ENCODE results near the gene GPHN.

Gene GPHN

GRCh38 chr14:66662374-66662773, 154.4 kb downstream of the GPHN start:
- Histone ChIP-seq H3K27me3 (no peaks in the 10 kb centered on the region), H3K27ac (no peak overlapping the region)
- no peak for TF ChIP-seq CTCF (IDR thresholded peaks at IDR 0.05)

GRCh38 chr14:66677780-66678179, 169.8 kb downstream of the GPHN start:
- no peak for TF ChIP-seq CTCF (IDR thresholded peaks at IDR 0.05)
- Histone ChIP-seq H3K27ac (no peak overlapping the region), H3K27me3 (no peaks in the 10 kb centered on the region), H3K4me3 (ENCODE audit: low read depth in 1 of 2, low read length in 1 of 2) (no peak overlapping the region), H3K4me1 (ENCODE audit: control insufficient read depth in 1 of 2, insufficient read depth in 1 of 2, low read depth in 1 of 2, low read length in 1 of 2) (no peaks in the 10 kb centered on the region), H3K36me3 (no peaks in the 10 kb centered on the region), H3K9me3 (peaks cover 4% of the 10 kb centered on the region)

More at GRCh38 chr14:66662374-66662773, 154.4 kb downstream of the GPHN start:
- H3K4me3 ChIP-seq (ENCODE audit: low read depth in 1 of 2, low read length in 1 of 2) = no peak overlapping the region
- H3K36me3 ChIP-seq = no peaks in the 10 kb centered on the region
- no peaks in the 10 kb centered on the region for H3K4me1 ChIP-seq (ENCODE audit: control insufficient read depth in 1 of 2, insufficient read depth in 1 of 2, low read depth in 1 of 2, low read length in 1 of 2)
- H3K9me3 ChIP-seq = no peaks in the 10 kb centered on the region

GRCh38 chr14:66680216-66680615, 172.3 kb downstream of the GPHN start:
- no peak for TF ChIP-seq CTCF (IDR thresholded peaks at IDR 0.05)
- Histone ChIP-seq H3K36me3 (no peaks in the 10 kb centered on the region), H3K4me3 (ENCODE audit: low read depth in 1 of 2, low read length in 1 of 2) (no peak overlapping the region), H3K27ac (no peak overlapping the region), H3K9me3 (peaks cover 4% of the 10 kb centered on the region), H3K27me3 (no peaks in the 10 kb centered on the region), H3K4me1 (ENCODE audit: control insufficient read depth in 1 of 2, insufficient read depth in 1 of 2, low read depth in 1 of 2, low read length in 1 of 2) (no peaks in the 10 kb centered on the region)

- TF ChIP-seq CTCF (IDR thresholded peaks at IDR 0.05) = no peak
- Histone ChIP-seq H3K9me3 (no peaks in the 10 kb centered on the region), H3K27ac (no peak overlapping the region), H3K36me3 (no peaks in the 10 kb centered on the region), H3K27me3 (no peaks in the 10 kb centered on the region), H3K4me3 (ENCODE audit: low read depth in 1 of 2, low read length in 1 of 2) (no peak overlapping the region), H3K4me1 (ENCODE audit: control insufficient read depth in 1 of 2, insufficient read depth in 1 of 2, low read depth in 1 of 2, low read length in 1 of 2) (no peaks in the 10 kb centered on the region)
These were observed 188.4 kb downstream of the GPHN start for GRCh38 chr14:66696326-66696725.

- Histone ChIP-seq H3K27me3 (no peaks in the 10 kb centered on the region), H3K36me3 (no peaks in the 10 kb centered on the region), H3K27ac (no peak overlapping the region), H3K4me3 (ENCODE audit: low read depth in 1 of 2, low read length in 1 of 2) (no peak overlapping the region), H3K4me1 (ENCODE audit: control insufficient read depth in 1 of 2, insufficient read depth in 1 of 2, low read depth in 1 of 2, low read length in 1 of 2) (no peaks in the 10 kb centered on the region), H3K9me3 (no peaks in the 10 kb centered on the region)
- no peak for TF ChIP-seq CTCF (IDR thresholded peaks at IDR 0.05)
These were observed 190.6 kb downstream of the GPHN start for GRCh38 chr14:66698503-66698902.

- TF ChIP-seq CTCF (IDR thresholded peaks at IDR 0.05) = no peak
- H3K4me1 ChIP-seq (ENCODE audit: control insufficient read depth in 1 of 2, insufficient read depth in 1 of 2, low read depth in 1 of 2, low read length in 1 of 2) = no peaks in the 10 kb centered on the region
- no peak overlapping the region for H3K4me3 ChIP-seq (ENCODE audit: low read depth in 1 of 2, low read length in 1 of 2)
- no peaks in the 10 kb centered on the region for H3K9me3 ChIP-seq
- no peaks in the 10 kb centered on the region for H3K36me3 ChIP-seq
- no peaks in the 10 kb centered on the region for H3K27me3 ChIP-seq
- H3K27ac ChIP-seq = no peak overlapping the region
These were observed 193.9 kb downstream of the GPHN start for GRCh38 chr14:66701813-66702212.
